GM12874 (cell line): Measurements from ENCODE around the gene NHSL2.

Source experiments
- CTCF ChIP-seq: IDR thresholded peaks from 2 replicates; pipeline ENCODE4 v1.5.1; 2011; ENCODE audit warnings: low read depth, mild to moderate bottlenecking, control low read depth, low read length, moderate library complexity; ENCODE audit not compliant: insufficient read depth

NHSL2 gene

GRCh38 chrX:72054779-72055489 is 144.3 kb downstream of the NHSL2 start:
- no peak for TF ChIP-seq CTCF

- no peak for TF ChIP-seq CTCF
These were observed 146.7 kb downstream of the NHSL2 start for GRCh38 chrX:72057331-72057730.

- TF ChIP-seq CTCF = no peak
These were observed 147.2 kb downstream of the NHSL2 start for GRCh38 chrX:72057849-72058248.

- TF ChIP-seq CTCF = no peak
These were observed 149.7 kb downstream of the NHSL2 start for GRCh38 chrX:72060196-72060920.

- no peak for TF ChIP-seq CTCF
These were observed 150.4 kb downstream of the NHSL2 start for GRCh38 chrX:72060921-72061490.

GRCh38 chrX:72062916-72063315 is 152.3 kb downstream of the NHSL2 start:
- no peak for TF ChIP-seq CTCF

GRCh38 chrX:72069350-72070160 is 158.9 kb downstream of the NHSL2 start:
- no peak for TF ChIP-seq CTCF
